ENCODE measurements around the gene SEC31A.

SEC31A gene

DNA sequence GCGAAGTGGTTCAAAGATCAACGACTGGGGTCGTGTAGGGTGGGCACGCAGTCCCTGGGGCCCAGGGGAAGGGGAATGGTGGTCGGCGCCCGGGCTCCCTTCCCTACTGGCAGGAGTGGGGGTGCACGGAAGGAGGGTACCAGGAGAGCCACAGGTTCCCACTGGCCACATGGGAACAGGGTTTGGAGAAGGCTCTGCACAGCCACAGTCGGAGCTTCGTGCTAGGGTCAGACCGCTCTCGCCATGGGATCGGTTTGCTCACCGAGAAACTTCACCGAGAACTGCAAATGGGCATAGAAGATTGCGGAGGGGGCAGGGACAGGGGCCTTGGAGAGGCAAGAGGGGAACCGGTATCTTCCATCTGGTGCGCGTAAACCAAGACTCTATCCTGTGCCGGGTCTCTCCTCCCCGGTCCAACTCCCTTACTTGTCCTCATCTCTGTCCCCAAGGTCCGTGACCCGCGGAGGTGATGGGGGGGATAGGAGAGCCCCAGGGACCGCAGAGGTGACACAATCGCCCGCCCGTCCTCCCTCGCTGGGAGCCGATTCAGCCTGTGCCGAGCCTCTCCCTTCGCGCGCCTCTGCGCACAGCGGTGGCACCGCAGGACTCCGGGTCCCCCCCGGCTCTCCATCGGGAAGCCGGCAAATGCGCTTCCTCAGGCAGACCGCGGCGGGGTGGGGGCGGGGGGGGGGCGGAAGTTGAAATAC is 93.4 kb downstream of the SEC31A start:
- peaks cover 10% of the 10 kb centered on the region; the same call in 1 of the 2 replicates for H3K27me3 ChIP-seq (ENCODE audit: insufficient read depth, low read length)
- no peak overlapping the region for H2AFZ ChIP-seq (ENCODE audit: low read length)
- no peaks in the 10 kb centered on the region for H3K36me3 ChIP-seq (ENCODE audit: insufficient read depth, low read length)
- no peak overlapping the region for H3K27ac ChIP-seq (ENCODE audit: low read depth, low read length, poor library complexity, severe bottlenecking)
- TF ChIP-seq EZH2 (IDR thresholded peaks at IDR 0.05; ENCODE audit: borderline replicate concordance, low read length): no peak
- TF ChIP-seq, protein P1, sequence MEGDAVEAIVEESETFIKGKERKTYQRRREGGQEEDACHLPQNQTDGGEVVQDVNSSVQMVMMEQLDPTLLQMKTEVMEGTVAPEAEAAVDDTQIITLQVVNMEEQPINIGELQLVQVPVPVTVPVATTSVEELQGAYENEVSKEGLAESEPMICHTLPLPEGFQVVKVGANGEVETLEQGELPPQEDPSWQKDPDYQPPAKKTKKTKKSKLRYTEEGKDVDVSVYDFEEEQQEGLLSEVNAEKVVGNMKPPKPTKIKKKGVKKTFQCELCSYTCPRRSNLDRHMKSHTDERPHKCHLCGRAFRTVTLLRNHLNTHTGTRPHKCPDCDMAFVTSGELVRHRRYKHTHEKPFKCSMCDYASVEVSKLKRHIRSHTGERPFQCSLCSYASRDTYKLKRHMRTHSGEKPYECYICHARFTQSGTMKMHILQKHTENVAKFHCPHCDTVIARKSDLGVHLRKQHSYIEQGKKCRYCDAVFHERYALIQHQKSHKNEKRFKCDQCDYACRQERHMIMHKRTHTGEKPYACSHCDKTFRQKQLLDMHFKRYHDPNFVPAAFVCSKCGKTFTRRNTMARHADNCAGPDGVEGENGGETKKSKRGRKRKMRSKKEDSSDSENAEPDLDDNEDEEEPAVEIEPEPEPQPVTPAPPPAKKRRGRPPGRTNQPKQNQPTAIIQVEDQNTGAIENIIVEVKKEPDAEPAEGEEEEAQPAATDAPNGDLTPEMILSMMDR (IDR thresholded peaks at IDR 0.05; ENCODE audit: low read length): no peak
- H4K20me1 ChIP-seq (ENCODE audit: insufficient read depth, low read length): no peaks in the 10 kb centered on the region
- H3K4me1 ChIP-seq (ENCODE audit: insufficient read depth, low read length, severe bottlenecking): peaks cover 16% of the 10 kb centered on the region
- no peaks in the 10 kb centered on the region for H3K79me2 ChIP-seq (ENCODE audit: insufficient read depth, low read length)
- no peaks in the 10 kb centered on the region for H3F3A ChIP-seq (ENCODE audit: insufficient read depth, low read length)
- H3K4me2 ChIP-seq (ENCODE audit: low read length): no peak overlapping the region
- no peak overlapping the region for H3K4me3 ChIP-seq (ENCODE audit: low read depth, low read length, poor library complexity, severe bottlenecking)
- H3K9me3 ChIP-seq (ENCODE audit: low read length): no peaks in the 10 kb centered on the region
- H3K9me2 ChIP-seq (ENCODE audit: low read depth, low read length): no peaks in the 10 kb centered on the region
- H3K9ac ChIP-seq (ENCODE audit: low read length): no peak overlapping the region

DNA sequence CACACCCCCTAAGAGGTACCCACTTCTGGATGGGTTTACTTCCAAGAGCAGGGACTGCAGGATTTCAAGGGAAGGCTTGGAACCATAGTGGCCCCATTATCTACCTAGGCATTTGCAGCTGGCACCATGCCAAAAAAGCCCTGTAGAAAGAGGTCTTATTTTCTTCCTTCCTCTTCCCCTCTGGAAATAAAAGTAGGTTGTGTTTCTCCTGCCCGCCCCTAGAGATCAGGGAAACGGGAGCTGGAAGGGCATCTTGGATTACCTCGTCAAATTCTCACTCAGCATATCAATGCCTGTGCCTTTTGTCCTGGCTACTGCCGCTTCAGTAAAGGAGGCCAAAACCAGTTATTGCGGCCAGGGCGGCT is 93.9 kb downstream of the SEC31A start:
- no peaks in the 10 kb centered on the region for H3K36me3 ChIP-seq (ENCODE audit: insufficient read depth, low read length)
- H3K4me2 ChIP-seq (ENCODE audit: low read length): no peak overlapping the region
- H3K27me3 ChIP-seq (ENCODE audit: insufficient read depth, low read length): peaks cover 10% of the 10 kb centered on the region; the same call in 1 of the 2 replicates
- H4K20me1 ChIP-seq (ENCODE audit: insufficient read depth, low read length): no peaks in the 10 kb centered on the region
- no peak overlapping the region for H2AFZ ChIP-seq (ENCODE audit: low read length)
- no peaks in the 10 kb centered on the region for H3F3A ChIP-seq (ENCODE audit: insufficient read depth, low read length)
- no peak overlapping the region for H3K4me3 ChIP-seq (ENCODE audit: low read depth, low read length, poor library complexity, severe bottlenecking)
- H3K9me2 ChIP-seq (ENCODE audit: low read depth, low read length): no peaks in the 10 kb centered on the region
- H3K79me2 ChIP-seq (ENCODE audit: insufficient read depth, low read length): no peaks in the 10 kb centered on the region
- H3K4me1 ChIP-seq (ENCODE audit: insufficient read depth, low read length, severe bottlenecking): peaks cover 16% of the 10 kb centered on the region
- TF ChIP-seq EZH2 (IDR thresholded peaks at IDR 0.05; ENCODE audit: borderline replicate concordance, low read length): no peak
- TF ChIP-seq, protein P1 (IDR thresholded peaks at IDR 0.05; ENCODE audit: low read length): no peak
- H3K9ac ChIP-seq (ENCODE audit: low read length): no peak overlapping the region
- no peak overlapping the region for H3K27ac ChIP-seq (ENCODE audit: low read depth, low read length, poor library complexity, severe bottlenecking)
- H3K9me3 ChIP-seq (ENCODE audit: low read length): no peaks in the 10 kb centered on the region

DNA sequence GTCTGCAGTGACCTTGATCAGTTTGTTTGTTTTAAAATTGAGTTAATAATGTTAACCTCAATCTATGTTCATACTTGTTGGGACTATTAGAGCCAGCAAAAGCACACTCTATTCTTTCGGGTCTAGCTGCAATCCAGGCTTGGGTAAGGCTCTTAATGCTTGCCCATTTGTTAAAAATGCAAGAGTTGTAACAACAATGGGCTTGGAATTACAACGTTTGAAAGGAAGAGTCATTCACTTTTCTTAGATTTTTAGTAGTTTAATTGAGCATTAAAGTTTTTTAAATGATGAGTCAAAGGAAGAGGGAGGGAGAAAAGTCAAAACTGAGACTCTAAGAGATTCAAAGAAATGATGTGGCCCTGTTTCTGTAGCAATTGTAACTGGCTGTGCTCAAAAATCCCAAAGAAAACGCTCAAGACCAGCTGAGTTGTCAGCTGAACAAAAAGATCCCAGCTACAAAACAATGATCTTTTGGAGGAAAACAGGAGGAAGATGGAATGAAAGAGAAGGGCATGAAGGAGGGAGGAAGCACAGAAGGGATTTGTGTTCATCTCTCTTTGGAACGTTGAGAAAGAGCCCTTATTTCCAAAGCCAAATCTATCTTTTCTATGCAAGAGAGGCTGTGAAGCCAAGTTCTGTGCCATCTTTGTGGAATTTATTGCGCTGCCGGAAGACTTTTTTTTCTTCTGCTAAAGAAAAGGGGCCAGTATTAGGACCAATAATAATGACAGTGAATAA is 97.9 kb downstream of the SEC31A start:
- H3K4me2 ChIP-seq (ENCODE audit: low read length): no peak overlapping the region
- no peak overlapping the region for H3K4me3 ChIP-seq (ENCODE audit: low read depth, low read length, poor library complexity, severe bottlenecking)
- TF ChIP-seq EZH2 (IDR thresholded peaks at IDR 0.05; ENCODE audit: borderline replicate concordance, low read length): no peak
- TF ChIP-seq, protein P1 (IDR thresholded peaks at IDR 0.05; ENCODE audit: low read length): no peak
- no peak overlapping the region for H2AFZ ChIP-seq (ENCODE audit: low read length)
- H3K36me3 ChIP-seq (ENCODE audit: insufficient read depth, low read length): no peaks in the 10 kb centered on the region
- H3K9me2 ChIP-seq (ENCODE audit: low read depth, low read length): no peaks in the 10 kb centered on the region
- H4K20me1 ChIP-seq (ENCODE audit: insufficient read depth, low read length): no peaks in the 10 kb centered on the region
- H3K27ac ChIP-seq (ENCODE audit: low read depth, low read length, poor library complexity, severe bottlenecking): no peak overlapping the region
- no peaks in the 10 kb centered on the region for H3F3A ChIP-seq (ENCODE audit: insufficient read depth, low read length)
- 0 out of 2 replicates have a peak, but pooled peaks cover 5% of the 10 kb centered on the region for H3K27me3 ChIP-seq (ENCODE audit: insufficient read depth, low read length)
- no peaks in the 10 kb centered on the region for H3K4me1 ChIP-seq (ENCODE audit: insufficient read depth, low read length, severe bottlenecking)
- H3K9ac ChIP-seq (ENCODE audit: low read length): no peak overlapping the region
- no peaks in the 10 kb centered on the region for H3K9me3 ChIP-seq (ENCODE audit: low read length)
- no peaks in the 10 kb centered on the region for H3K79me2 ChIP-seq (ENCODE audit: insufficient read depth, low read length)

Data from OCI-LY1 (cell line).